Neural cell (in vitro differentiated cells): ENCODE measurements around the gene VWA8. TPM values are rescaled to one million over a fixed set of nuclear protein-coding genes. Genes with fewer than 3 reads are reported as not detected.

ENCODE experiments used
- H2AFZ ChIP-seq: fragments of 200-600, 300-800 bp; sonication (generic), shearing (Covaris generic); 2 replicates; pipeline ENCODE4 v1.6.0; 2014; ENCODE audit warnings: low read depth, mild to moderate bottlenecking, antibody characterized with exemption, low read length, moderate library complexity
- H3F3A ChIP-seq: fragments of 200-600 bp; shearing (Covaris generic); 2 replicates; pipeline ENCODE4 v1.6.1; 2016; ENCODE audit warnings: mild to moderate bottlenecking, moderate library complexity, mixed read lengths, antibody characterized with exemption, low read length; ENCODE audit not compliant: insufficient read depth, poor library complexity, severe bottlenecking
- H3K27ac ChIP-seq: fragments of 200-600, 300-800 bp; sonication (generic), shearing (Covaris generic); 2 replicates; pipeline ENCODE4 v1.5.1; 2014; ENCODE audit warnings: mild to moderate bottlenecking, low read length, moderate library complexity
- H3K27me3 ChIP-seq: fragments of 300-800, 200-600 bp; sonication (generic), shearing (Covaris generic); 2 replicates; pipeline ENCODE4 v1.6.0; 2014; ENCODE audit warnings: mild to moderate bottlenecking, low read depth, low read length, moderate library complexity; ENCODE audit not compliant: insufficient read depth
- H3K36me3 ChIP-seq: fragments of 300-800, 200-600 bp; sonication (generic), shearing (Covaris generic); 2 replicates; pipeline ENCODE4 v1.5.1; 2014; ENCODE audit warnings: mild to moderate bottlenecking, antibody characterized with exemption, low read length, moderate library complexity; ENCODE audit not compliant: insufficient read depth
- H3K4me2 ChIP-seq: fragments of 300-800, 200-600 bp; sonication (generic), shearing (Covaris generic); 2 replicates; pipeline ENCODE4 v1.6.0; 2014; ENCODE audit warnings: mild to moderate bottlenecking, low read length
- H3K4me3 ChIP-seq: fragments of 300-800, 200-600 bp; sonication (generic), shearing (Covaris generic); 2 replicates; pipeline ENCODE4 v1.5.1; 2014; ENCODE audit warnings: mild to moderate bottlenecking, low read length, moderate library complexity
- H3K79me2 ChIP-seq: fragments of 200-600 bp; shearing (Covaris generic); replicated peaks from 2 replicates; pipeline ENCODE4 v1.6.0; 2014; ENCODE audit warnings: mild to moderate bottlenecking, low read length, moderate library complexity; ENCODE audit not compliant: insufficient read depth
- H3K9ac ChIP-seq: fragments of 300-800, 200-600 bp; sonication (generic), shearing (Covaris generic); 2 replicates; pipeline ENCODE4 v1.6.1; 2016; ENCODE audit warnings: mild to moderate bottlenecking, low read length, mixed read lengths
- H3K9me2 ChIP-seq: fragments of 200-600 bp; shearing (Covaris generic); 2 replicates; pipeline ENCODE4 v1.6.1; 2016; ENCODE audit warnings: mild to moderate bottlenecking, low read length, mixed read lengths; ENCODE audit not compliant: insufficient read depth
- H3K9me3 ChIP-seq: fragments of 200-600, 300-800 bp; sonication (generic), shearing (Covaris generic); 2 replicates; pipeline ENCODE4 v1.6.1; 2016; ENCODE audit warnings: mild to moderate bottlenecking, mixed run types, low read length, moderate library complexity, mixed read lengths
- H4K20me1 ChIP-seq: fragments of 200-600 bp; shearing (Covaris generic); 2 replicates; pipeline ENCODE4 v1.6.1; 2016; ENCODE audit warnings: mild to moderate bottlenecking, mixed run types; ENCODE audit not compliant: insufficient read depth
- EP300 ChIP-seq: fragments of 450-650 bp; conservative IDR thresholded peaks from 2 replicates; pipeline ENCODE4 v1.6.1; 2014; ENCODE audit warnings: antibody characterized with exemption, mild to moderate bottlenecking, moderate library complexity; ENCODE audit not compliant: poor library complexity, severe bottlenecking
- EZH2 ChIP-seq: fragments of 200-600, 300-800 bp; shearing (Covaris generic), sonication (generic); IDR thresholded peaks from 2 replicates; pipeline ENCODE4 v1.6.1; 2014; ENCODE audit warnings: antibody characterized with exemption, low read length, borderline replicate concordance, mild to moderate bottlenecking; ENCODE audit not compliant: insufficient read depth, poor library complexity, severe bottlenecking
- MXI1 ChIP-seq: fragments of 450-650 bp; conservative IDR thresholded peaks from 2 replicates; pipeline ENCODE4 v1.6.1; 2014; ENCODE audit warnings: antibody characterized with exemption, mild to moderate bottlenecking; ENCODE audit not compliant: poor library complexity, severe bottlenecking
- POLR2AphosphoS5 ChIP-seq: IDR thresholded peaks from 2 replicates; pipeline ENCODE4 v1.6.1; 2012
- RAD21 ChIP-seq: fragments of 450-650 bp; conservative IDR thresholded peaks from 2 replicates; pipeline ENCODE4 v1.6.1; 2014; ENCODE audit warnings: antibody characterized with exemption, mild to moderate bottlenecking, moderate library complexity
- SMC3 ChIP-seq: fragments of 450-650 bp; conservative IDR thresholded peaks from 2 replicates; pipeline ENCODE4 v1.6.1; 2014; ENCODE audit warnings: antibody characterized with exemption, mild to moderate bottlenecking, moderate library complexity; ENCODE audit not compliant: poor library complexity
- TAF1 ChIP-seq: IDR thresholded peaks from 2 replicates; pipeline ENCODE4 v1.6.1; 2012; ENCODE audit warnings: low read depth
- polyA plus RNA-seq: library from polyadenylated mRNA; depleted of rRNA; stranded (reverse); fragments of >200 nt; gene quantifications from 2 replicates; pipeline ENCODE4 v1.2.3, GENCODE V29; 2014
- TF ChIP-seq, protein P1 (sequence below): fragments of 450-650 bp; IDR thresholded peaks from 2 replicates; pipeline ENCODE4 v1.5.1; 2014; ENCODE audit warnings: antibody characterized with exemption, mild to moderate bottlenecking, moderate library complexity; ENCODE audit not compliant: poor library complexity, severe bottlenecking
- TF ChIP-seq, protein P2 (sequence below): IDR thresholded peaks from 2 replicates; pipeline ENCODE4 v1.6.1; 2012; ENCODE audit warnings: borderline replicate concordance

VWA8 gene
- polyA plus RNA-seq, 1 donor from 2014 or later: 3.6 TPM

DNA sequence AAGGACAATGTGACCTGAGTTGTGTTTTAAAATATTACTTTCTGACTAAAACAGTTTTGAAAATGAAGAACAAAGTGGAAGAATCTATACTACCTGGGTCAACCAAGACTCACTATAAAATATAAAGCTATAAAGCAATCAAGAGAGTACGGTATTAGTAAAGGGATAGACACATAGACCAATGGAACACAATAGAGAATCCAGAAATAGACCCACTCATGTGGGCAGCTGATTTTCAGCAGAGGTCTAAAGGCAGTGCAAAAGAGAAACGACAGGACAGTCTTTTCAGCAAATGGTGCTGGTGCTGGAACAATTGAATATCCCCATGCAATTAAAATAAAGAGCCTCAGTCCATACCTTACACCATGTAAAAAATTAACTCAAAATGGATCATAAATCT, 278.9 kb downstream of the VWA8 start:
- Histone ChIP-seq H3K9me2 (no peaks in the 10 kb centered on the region), H3K27me3 (no peaks in the 10 kb centered on the region), H4K20me1 (no peaks in the 10 kb centered on the region), H3K4me3 (no peak overlapping the region), H3K27ac (no peak overlapping the region), H2AFZ (no peak overlapping the region), H3K36me3 (no peaks in the 10 kb centered on the region), H3K9me3 (no peaks in the 10 kb centered on the region), H3K79me2 (no peaks in the 10 kb centered on the region), H3F3A (no peaks in the 10 kb centered on the region), H3K4me2 (no peak overlapping the region), H3K9ac (no peak overlapping the region)
- TF ChIP-seq, protein P1, sequence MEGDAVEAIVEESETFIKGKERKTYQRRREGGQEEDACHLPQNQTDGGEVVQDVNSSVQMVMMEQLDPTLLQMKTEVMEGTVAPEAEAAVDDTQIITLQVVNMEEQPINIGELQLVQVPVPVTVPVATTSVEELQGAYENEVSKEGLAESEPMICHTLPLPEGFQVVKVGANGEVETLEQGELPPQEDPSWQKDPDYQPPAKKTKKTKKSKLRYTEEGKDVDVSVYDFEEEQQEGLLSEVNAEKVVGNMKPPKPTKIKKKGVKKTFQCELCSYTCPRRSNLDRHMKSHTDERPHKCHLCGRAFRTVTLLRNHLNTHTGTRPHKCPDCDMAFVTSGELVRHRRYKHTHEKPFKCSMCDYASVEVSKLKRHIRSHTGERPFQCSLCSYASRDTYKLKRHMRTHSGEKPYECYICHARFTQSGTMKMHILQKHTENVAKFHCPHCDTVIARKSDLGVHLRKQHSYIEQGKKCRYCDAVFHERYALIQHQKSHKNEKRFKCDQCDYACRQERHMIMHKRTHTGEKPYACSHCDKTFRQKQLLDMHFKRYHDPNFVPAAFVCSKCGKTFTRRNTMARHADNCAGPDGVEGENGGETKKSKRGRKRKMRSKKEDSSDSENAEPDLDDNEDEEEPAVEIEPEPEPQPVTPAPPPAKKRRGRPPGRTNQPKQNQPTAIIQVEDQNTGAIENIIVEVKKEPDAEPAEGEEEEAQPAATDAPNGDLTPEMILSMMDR: no peak
- no peak for TF ChIP-seq EZH2
- TF ChIP-seq EP300: no peak
- no peak for TF ChIP-seq POLR2AphosphoS5
- TF ChIP-seq, protein P2, sequence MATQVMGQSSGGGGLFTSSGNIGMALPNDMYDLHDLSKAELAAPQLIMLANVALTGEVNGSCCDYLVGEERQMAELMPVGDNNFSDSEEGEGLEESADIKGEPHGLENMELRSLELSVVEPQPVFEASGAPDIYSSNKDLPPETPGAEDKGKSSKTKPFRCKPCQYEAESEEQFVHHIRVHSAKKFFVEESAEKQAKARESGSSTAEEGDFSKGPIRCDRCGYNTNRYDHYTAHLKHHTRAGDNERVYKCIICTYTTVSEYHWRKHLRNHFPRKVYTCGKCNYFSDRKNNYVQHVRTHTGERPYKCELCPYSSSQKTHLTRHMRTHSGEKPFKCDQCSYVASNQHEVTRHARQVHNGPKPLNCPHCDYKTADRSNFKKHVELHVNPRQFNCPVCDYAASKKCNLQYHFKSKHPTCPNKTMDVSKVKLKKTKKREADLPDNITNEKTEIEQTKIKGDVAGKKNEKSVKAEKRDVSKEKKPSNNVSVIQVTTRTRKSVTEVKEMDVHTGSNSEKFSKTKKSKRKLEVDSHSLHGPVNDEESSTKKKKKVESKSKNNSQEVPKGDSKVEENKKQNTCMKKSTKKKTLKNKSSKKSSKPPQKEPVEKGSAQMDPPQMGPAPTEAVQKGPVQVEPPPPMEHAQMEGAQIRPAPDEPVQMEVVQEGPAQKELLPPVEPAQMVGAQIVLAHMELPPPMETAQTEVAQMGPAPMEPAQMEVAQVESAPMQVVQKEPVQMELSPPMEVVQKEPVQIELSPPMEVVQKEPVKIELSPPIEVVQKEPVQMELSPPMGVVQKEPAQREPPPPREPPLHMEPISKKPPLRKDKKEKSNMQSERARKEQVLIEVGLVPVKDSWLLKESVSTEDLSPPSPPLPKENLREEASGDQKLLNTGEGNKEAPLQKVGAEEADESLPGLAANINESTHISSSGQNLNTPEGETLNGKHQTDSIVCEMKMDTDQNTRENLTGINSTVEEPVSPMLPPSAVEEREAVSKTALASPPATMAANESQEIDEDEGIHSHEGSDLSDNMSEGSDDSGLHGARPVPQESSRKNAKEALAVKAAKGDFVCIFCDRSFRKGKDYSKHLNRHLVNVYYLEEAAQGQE: no peak
- TF ChIP-seq SMC3: no peak
- no peak for TF ChIP-seq RAD21
- TF ChIP-seq TAF1: no peak
- TF ChIP-seq MXI1: no peak

DNA sequence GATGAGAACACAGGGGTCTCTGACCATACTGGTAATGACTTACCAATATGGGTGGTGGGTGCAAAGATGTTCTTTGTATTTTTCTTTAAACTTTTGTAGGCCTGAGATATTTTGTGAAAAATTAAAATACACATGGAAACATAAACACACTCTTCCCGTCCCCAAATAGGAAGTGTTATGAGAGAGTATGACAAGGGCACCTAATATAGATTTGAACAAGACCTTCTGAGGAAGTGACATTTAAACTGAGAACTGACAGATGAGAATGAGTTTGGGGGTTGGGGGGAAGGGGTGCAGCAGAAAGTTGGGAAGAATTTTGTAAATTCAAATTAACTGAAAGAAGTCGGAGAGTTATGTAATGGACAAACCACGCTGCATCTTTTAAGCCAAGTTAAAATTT, 279.3 kb downstream of the VWA8 start:
- H3K36me3 ChIP-seq: no peaks in the 10 kb centered on the region
- H3K4me2 ChIP-seq: no peak overlapping the region
- H3K9ac ChIP-seq: no peak overlapping the region
- H3K9me2 ChIP-seq: no peaks in the 10 kb centered on the region
- H4K20me1 ChIP-seq: no peaks in the 10 kb centered on the region
- H2AFZ ChIP-seq: no peak overlapping the region
- H3K27me3 ChIP-seq: no peaks in the 10 kb centered on the region
- no peak for TF ChIP-seq EP300
- TF ChIP-seq, protein P1: no peak
- TF ChIP-seq TAF1: no peak
- no peak for TF ChIP-seq POLR2AphosphoS5
- TF ChIP-seq MXI1: no peak
- TF ChIP-seq SMC3: no peak
- TF ChIP-seq, protein P2: no peak
- no peak for TF ChIP-seq RAD21
- no peak for TF ChIP-seq EZH2
- no peaks in the 10 kb centered on the region for H3F3A ChIP-seq
- no peak overlapping the region for H3K4me3 ChIP-seq
- no peaks in the 10 kb centered on the region for H3K9me3 ChIP-seq
- H3K27ac ChIP-seq: no peak overlapping the region
- no peaks in the 10 kb centered on the region for H3K79me2 ChIP-seq
